GM21737 (cell line): ENCODE results near the gene ESR1.
"Not testable (repeated sequence)": the region's sequence is repeated elsewhere in the genome, so short reads cannot be mapped to it uniquely, and the experiment has no call there.

Experiments used
- ATAC-seq: cut with Tn5 transposase; IDR thresholded peaks from one replicate; pipeline ENCODE4 v1.9.1; 2021; ENCODE audit warnings: mild to moderate bottlenecking, moderate library complexity; ENCODE audit not compliant: unreplicated experiment

Gene ESR1

GRCh38 chr6:151885234-151885633, 77.8 kb downstream of the ESR1 start:
- ATAC-seq, result no peak

GRCh38 chr6:151891524-151891923, 84.0 kb downstream of the ESR1 start:
- ATAC-seq, result no peak

- not testable (repeated sequence) for ATAC-seq
Observed at GRCh38 chr6:151894426-151894825, 86.9 kb downstream of the ESR1 start.

GRCh38 chr6:151899221-151899620, 91.7 kb downstream of the ESR1 start:
- not testable (repeated sequence) for ATAC-seq

- ATAC-seq, result not testable (repeated sequence)
Observed at GRCh38 chr6:151899796-151900195, 92.3 kb downstream of the ESR1 start.

GRCh38 chr6:151900256-151900655, 92.8 kb downstream of the ESR1 start:
- ATAC-seq, result no peak

GRCh38 chr6:151901009-151901411, 93.5 kb downstream of the ESR1 start:
- no peak for ATAC-seq

- ATAC-seq, result no peak
Observed at GRCh38 chr6:151904631-151905030, 97.1 kb downstream of the ESR1 start.

GRCh38 chr6:151905072-151905471, 97.6 kb downstream of the ESR1 start:
- ATAC-seq, result no peak

- no peak for ATAC-seq
Observed at GRCh38 chr6:151905854-151906253, 98.4 kb downstream of the ESR1 start.

- no peak for ATAC-seq
Observed at GRCh38 chr6:151911401-151911800, 103.9 kb downstream of the ESR1 start.

GRCh38 chr6:151914484-151914883, 107.0 kb downstream of the ESR1 start:
- ATAC-seq, result no peak

GRCh38 chr6:151916075-151916474, 108.6 kb downstream of the ESR1 start:
- no peak for ATAC-seq

- no peak for ATAC-seq
Observed at GRCh38 chr6:151916680-151917164, 109.2 kb downstream of the ESR1 start.

GRCh38 chr6:151917531-151918329, 110.2 kb downstream of the ESR1 start:
- no peak for ATAC-seq

- ATAC-seq, result no peak
Observed at GRCh38 chr6:151940307-151940706, 132.8 kb downstream of the ESR1 start.

GRCh38 chr6:151948002-151948743, 140.7 kb downstream of the ESR1 start:
- ATAC-seq, result no peak

- no peak for ATAC-seq
Observed at GRCh38 chr6:151958332-151958731, 150.8 kb downstream of the ESR1 start.

GRCh38 chr6:151959086-151959485, 151.6 kb downstream of the ESR1 start:
- no peak for ATAC-seq

GRCh38 chr6:151961809-151962208, 154.3 kb downstream of the ESR1 start:
- ATAC-seq, result no peak

GRCh38 chr6:151962246-151962846, 154.9 kb downstream of the ESR1 start:
- ATAC-seq, result no peak

- ATAC-seq, result no peak
Observed at GRCh38 chr6:151963001-151963400, 155.5 kb downstream of the ESR1 start.
